Skeletal muscle tissue (tissue), 4 donors: ENCODE measurements around the gene FAM168B. TPM values are rescaled to one million over a fixed set of nuclear protein-coding genes. Genes with fewer than 3 reads are reported as not detected.
"Not testable (repeated sequence)": the region's sequence is repeated elsewhere in the genome, so short reads cannot be mapped to it uniquely, and the experiment has no call there.

Experiments used
- H3K27ac ChIP-seq: one replicate; pipeline ENCODE4 v1.7.0; 2013; ENCODE audit warnings: mild to moderate bottlenecking, low read depth, low read length, inconsistent platforms
- H3K27me3 ChIP-seq, 3 donors: one replicate each; pipeline ENCODE4 v1.7.0; 2013; ENCODE audit warnings: low read length in 3 of 3; ENCODE audit not compliant: control insufficient read depth in 3 of 3, insufficient read depth in 3 of 3
- H3K36me3 ChIP-seq, 3 donors: one replicate each; pipeline ENCODE4 v1.7.0; 2013; ENCODE audit warnings: low read length in 3 of 3; ENCODE audit not compliant: control insufficient read depth in 3 of 3, insufficient read depth in 3 of 3
- H3K4me1 ChIP-seq, 3 donors: one replicate each; pipeline ENCODE4 v1.7.0; 2013; ENCODE audit warnings: low read length in 3 of 3, mild to moderate bottlenecking in 3 of 3; ENCODE audit not compliant: control insufficient read depth in 3 of 3, insufficient read depth in 3 of 3
- H3K4me3 ChIP-seq, 3 donors: one replicate each; pipeline ENCODE4 v1.7.0; 2013; ENCODE audit warnings: low read length in 3 of 3
- H3K9ac ChIP-seq, 3 donors: one replicate each; pipeline ENCODE4 v1.7.0; 2013; ENCODE audit warnings: low read length in 3 of 3, mild to moderate bottlenecking in 3 of 3, moderate library complexity in 2 of 3, low read depth in 1 of 3
- H3K9me3 ChIP-seq, 3 donors: one replicate each; pipeline ENCODE4 v1.7.0; 2013; ENCODE audit warnings: low read length in 3 of 3; ENCODE audit not compliant: control insufficient read depth in 3 of 3
- total RNA-seq: library from RNA; depleted of rRNA; stranded (reverse); fragments of >200 nt; gene quantifications from one replicate; pipeline ENCODE4 v1.2.3, GENCODE V29; 2014
- donor health status: Osteomylitis.

Gene FAM168B
- total RNA-seq, 1 donor from 2014 or later: 57.4 TPM

DNA sequence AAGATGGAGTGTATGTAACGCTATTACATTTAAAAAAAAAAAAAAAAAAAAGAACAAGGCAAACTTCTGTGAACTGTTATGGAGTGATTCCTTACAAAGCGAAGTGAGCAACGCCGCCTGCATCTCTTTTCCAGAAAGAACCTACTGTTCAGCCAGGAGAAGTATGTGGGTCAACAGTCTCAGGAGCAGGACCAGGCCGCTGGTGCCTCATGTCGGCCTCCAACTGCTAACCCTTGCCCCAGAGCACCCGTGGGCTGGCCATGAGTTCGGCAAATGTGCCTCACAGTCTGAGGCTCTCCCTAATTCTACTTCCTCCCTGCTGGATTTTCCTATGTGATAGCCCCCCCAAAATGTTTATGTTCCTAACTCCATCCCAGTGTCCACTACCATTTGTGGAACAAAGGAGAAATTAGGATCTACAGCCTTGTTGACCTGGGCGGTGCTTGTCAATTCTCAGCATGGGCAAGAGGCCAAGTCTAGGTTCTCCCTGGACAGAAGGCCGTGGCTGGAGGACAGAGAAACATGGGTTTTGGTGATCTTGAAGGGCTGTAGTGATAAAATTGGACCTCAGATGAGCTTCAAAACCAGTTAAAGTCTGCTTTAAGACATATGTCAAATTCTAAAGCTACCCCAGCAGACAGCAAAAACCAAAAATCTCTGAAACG is 15.9 kb downstream of the FAM168B start:
- H3K27me3 ChIP-seq: no peaks in the 10 kb centered on the region
- no peaks in the 10 kb centered on the region for H3K9me3 ChIP-seq
- H3K9ac ChIP-seq: no peak overlapping the region
- H3K4me3 ChIP-seq: no peak overlapping the region
- no peak overlapping the region for H3K27ac ChIP-seq
- H3K36me3 ChIP-seq: peaks cover 21 to 48% (median 47%) of the 10 kb centered on the region in 3 donors
- H3K4me1 ChIP-seq: peaks cover 18 to 30% (median 27%) of the 10 kb centered on the region in 3 donors

DNA sequence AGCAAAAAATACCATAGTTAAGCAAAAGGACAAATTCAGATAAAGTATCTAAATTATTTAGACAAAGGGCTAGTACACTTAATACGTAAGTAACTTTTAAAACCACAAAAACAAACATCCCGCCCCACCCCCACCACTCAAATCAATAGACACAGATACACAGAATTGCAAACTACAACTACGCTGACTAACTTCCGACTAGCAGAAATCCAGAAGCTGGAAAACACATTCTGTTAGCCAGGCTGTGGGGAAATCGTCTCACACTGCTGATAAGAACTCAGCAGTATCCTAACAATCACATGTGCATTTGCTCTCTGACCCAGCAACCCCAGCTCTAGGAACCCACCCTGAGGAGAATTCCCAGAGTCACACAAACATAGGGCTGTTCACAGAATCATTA is 16.6 kb downstream of the FAM168B start:
- H3K9me3 ChIP-seq: no peaks in the 10 kb centered on the region
- H3K9ac ChIP-seq: no peak overlapping the region
- peaks cover 17 to 45% (median 43%) of the 10 kb centered on the region in 3 donors for H3K36me3 ChIP-seq
- no peak overlapping the region for H3K27ac ChIP-seq
- no peak overlapping the region for H3K4me3 ChIP-seq
- H3K27me3 ChIP-seq: no peaks in the 10 kb centered on the region
- peaks cover 16 to 30% (median 27%) of the 10 kb centered on the region in 3 donors for H3K4me1 ChIP-seq

- H3K27ac ChIP-seq, H3K4me3 ChIP-seq, H3K27me3 ChIP-seq, H3K9ac ChIP-seq, H3K9me3 ChIP-seq: not testable (repeated sequence)
- Histone ChIP-seq H3K36me3 (peaks cover 16 to 45% (median 40%) of the 10 kb centered on the region in 3 donors), H3K4me1 (peaks cover 20 to 30% (median 27%) of the 10 kb centered on the region in 3 donors)
Measured at GRCh38 chr2:131075578-131075977, 17.7 kb downstream of the FAM168B start.

GRCh38 chr2:131068172-131068571 is 25.1 kb downstream of the FAM168B start:
- not testable (repeated sequence) for H3K27ac ChIP-seq, H3K4me3 ChIP-seq
- H3K36me3 ChIP-seq: peaks cover 0 to 11% (median 8%) of the 10 kb centered on the region in 3 donors

DNA sequence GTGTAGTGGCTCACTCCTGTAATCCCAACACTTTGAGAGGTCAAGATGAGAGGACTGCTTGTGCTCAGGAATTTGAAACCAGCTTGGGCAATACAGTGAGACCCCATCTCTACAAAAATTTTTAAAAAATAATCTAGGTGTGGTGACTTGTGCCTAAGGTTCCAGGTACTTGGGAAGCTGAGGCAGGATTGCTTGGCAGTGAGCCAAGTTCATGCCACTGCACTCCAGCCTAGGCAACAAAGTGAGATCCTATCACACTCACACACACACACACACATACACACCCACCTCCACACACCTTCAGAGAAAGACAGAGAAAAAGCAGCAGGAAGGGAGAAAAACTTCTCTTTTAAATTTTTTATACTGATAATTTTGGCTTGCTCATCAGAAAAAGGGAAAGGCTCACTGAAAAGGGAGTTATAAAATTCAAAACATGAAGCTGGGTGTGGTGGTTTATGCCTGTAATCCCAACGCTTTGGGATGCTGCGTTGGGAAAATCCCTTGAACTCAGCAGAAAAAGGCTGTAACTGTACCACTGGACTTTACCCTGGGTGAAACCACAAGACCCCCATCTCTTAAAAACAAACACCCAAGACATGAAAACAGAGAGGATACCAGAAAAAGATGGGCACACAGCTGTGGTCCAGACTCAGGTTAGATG is 25.7 kb downstream of the FAM168B start:
- Histone ChIP-seq H3K4me1 (peaks cover 12 to 35% (median 25%) of the 10 kb centered on the region in 3 donors), H3K9ac (no peak overlapping the region), H3K4me3 (no peak overlapping the region), H3K36me3 (peaks cover 0 to 11% (median 7%) of the 10 kb centered on the region in 3 donors), H3K27ac (no peak overlapping the region), H3K27me3 (no peaks in the 10 kb centered on the region), H3K9me3 (no peaks in the 10 kb centered on the region)

More at GRCh38 chr2:131068172-131068571, 25.1 kb downstream of the FAM168B start:
- H3K4me1 ChIP-seq: peaks cover 11 to 35% (median 24%) of the 10 kb centered on the region in 3 donors
- H3K9ac ChIP-seq, H3K9me3 ChIP-seq, H3K27me3 ChIP-seq: not testable (repeated sequence)

- H3K27ac ChIP-seq: no peak overlapping the region
- peaks cover 28 to 42% (median 38%) of the 10 kb centered on the region in 3 donors for H3K4me1 ChIP-seq
- H3K36me3 ChIP-seq: no peaks in the 10 kb centered on the region
Measured at GRCh38 chr2:131064589-131065512, 28.4 kb downstream of the FAM168B start.

DNA sequence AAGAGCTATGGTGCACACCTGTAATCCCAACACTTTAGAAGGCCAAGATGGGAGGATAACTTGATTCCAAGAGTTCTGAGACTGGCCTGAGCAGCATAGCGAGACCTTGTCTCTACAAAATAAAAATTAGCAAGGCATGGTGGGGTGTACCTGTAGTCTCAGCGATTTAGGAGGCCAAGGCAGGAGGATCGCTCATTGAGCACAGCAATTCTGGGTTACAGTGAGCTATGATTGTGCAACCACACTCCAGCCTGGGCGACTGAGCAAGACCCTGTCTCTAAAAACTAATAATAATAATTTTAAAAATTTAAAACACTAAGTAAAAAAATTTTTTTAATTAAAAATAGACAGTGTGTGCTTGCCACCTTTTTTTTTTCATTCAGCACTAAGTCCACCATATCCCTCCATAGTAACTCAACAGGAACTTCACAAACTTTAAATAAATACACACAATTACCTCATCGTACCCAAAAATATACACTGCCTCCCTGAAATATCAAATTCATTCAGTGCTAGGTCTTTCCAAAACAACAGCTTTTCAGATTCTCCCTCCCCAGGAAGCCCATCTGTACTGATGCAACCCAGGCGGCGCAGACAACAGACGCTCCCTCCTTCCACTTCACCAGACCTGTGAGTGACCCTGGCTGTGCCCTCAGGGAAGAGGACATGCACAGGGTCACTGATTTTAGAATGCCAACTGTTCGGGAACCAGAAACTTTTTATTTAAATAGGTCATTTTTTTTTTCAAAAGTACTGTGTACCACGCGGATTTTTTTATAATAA is 29.6 kb downstream of the FAM168B start:
- no peaks in the 10 kb centered on the region for H3K36me3 ChIP-seq
- no peak overlapping the region for H3K27ac ChIP-seq
- H3K9ac ChIP-seq: no peak overlapping the region
- H3K4me1 ChIP-seq: peaks cover 33 to 49% (median 43%) of the 10 kb centered on the region in 3 donors
- no peaks in the 10 kb centered on the region for H3K27me3 ChIP-seq
- no peak overlapping the region for H3K4me3 ChIP-seq
- no peaks in the 10 kb centered on the region for H3K9me3 ChIP-seq

More at GRCh38 chr2:131064589-131065512, 28.4 kb downstream of the FAM168B start:
- H3K9me3 ChIP-seq: no peaks in the 10 kb centered on the region
- H3K4me3 ChIP-seq: no peak overlapping the region
- no peaks in the 10 kb centered on the region for H3K27me3 ChIP-seq
- H3K9ac ChIP-seq: no peak overlapping the region

- H3K27ac ChIP-seq: no peak overlapping the region
- H3K4me3 ChIP-seq: no peak overlapping the region
- H3K36me3 ChIP-seq: peaks cover 10 to 13% (median 13%) of the 10 kb centered on the region in 3 donors
- H3K9ac ChIP-seq: no peak overlapping the region
- H3K9me3 ChIP-seq: no peaks in the 10 kb centered on the region
- no peaks in the 10 kb centered on the region for H3K27me3 ChIP-seq
- H3K4me1 ChIP-seq: peaks cover 48 to 63% (median 53%) of the 10 kb centered on the region in 3 donors
Measured at GRCh38 chr2:131058920-131059319, 34.3 kb downstream of the FAM168B start.

DNA sequence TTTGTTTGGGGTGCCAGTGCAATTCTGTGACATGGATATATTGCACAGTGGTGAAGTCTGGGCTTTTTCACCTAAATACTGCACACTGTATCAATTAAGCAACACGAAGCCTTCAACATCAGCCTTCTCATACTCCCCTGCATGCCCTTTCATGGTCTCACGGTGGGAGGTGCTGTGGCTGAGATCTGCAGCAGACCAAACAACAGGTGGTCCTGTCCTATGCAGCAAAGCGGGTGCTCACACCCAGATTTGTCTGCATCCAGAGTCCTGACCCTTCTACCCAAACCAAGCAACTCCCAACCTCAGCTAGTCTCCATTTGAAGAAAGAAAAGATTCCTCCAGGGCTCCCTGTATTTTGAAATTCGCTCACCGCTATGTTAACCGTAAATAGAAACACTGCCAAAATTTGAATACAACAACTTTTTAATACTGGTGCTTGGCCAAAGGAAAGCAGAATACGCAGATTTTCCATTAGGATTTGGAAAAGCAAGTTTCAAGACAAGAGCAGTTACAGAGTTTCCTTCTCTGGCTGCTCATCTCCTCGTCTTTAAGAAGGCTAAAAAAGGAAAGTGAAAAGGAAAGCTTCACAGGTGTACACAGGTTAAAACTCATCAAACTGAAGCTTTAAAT is 34.9 kb downstream of the FAM168B start:
- no peak overlapping the region for H3K27ac ChIP-seq
- peaks cover 45 to 58% (median 51%) of the 10 kb centered on the region in 3 donors for H3K4me1 ChIP-seq
- peaks cover 13 to 16% (median 14%) of the 10 kb centered on the region in 3 donors for H3K36me3 ChIP-seq
- no peak overlapping the region for H3K4me3 ChIP-seq
- no peaks in the 10 kb centered on the region for H3K9me3 ChIP-seq
- H3K27me3 ChIP-seq: no peaks in the 10 kb centered on the region
- H3K9ac ChIP-seq: no peak overlapping the region
